GM21528 (cell line): ENCODE data around the gene IQGAP2.

Source experiments
- ATAC-seq: cut with Tn5 transposase; IDR thresholded peaks from one replicate; pipeline ENCODE4 v1.9.1; 2021; ENCODE audit warnings: mild to moderate bottlenecking, moderate library complexity; ENCODE audit not compliant: unreplicated experiment, low FRiP score

The IQGAP2 gene

GRCh38 chr5:76696251-76696650 is 293.2 kb downstream of the IQGAP2 start:
- ATAC-seq: no peak

DNA sequence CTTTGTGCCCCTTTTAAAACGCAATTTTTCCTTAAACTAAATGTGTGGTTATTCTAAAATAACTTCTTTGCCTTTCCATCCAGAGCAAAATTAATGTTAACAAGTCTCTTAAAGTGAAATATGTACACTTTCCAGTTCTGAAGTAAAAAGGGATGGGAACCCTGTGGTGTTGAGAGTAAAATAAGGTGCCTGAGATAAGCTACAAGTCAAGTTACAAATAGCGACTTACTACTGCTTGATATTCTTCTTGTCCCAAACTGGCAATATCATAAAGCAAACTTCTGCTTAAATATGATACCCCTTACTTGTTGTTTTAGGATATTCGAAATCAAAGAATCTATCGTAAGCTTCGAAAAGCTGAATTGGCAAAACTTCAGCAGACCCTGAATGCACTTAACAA is 294.6 kb downstream of the IQGAP2 start:
- ATAC-seq: no peak

DNA sequence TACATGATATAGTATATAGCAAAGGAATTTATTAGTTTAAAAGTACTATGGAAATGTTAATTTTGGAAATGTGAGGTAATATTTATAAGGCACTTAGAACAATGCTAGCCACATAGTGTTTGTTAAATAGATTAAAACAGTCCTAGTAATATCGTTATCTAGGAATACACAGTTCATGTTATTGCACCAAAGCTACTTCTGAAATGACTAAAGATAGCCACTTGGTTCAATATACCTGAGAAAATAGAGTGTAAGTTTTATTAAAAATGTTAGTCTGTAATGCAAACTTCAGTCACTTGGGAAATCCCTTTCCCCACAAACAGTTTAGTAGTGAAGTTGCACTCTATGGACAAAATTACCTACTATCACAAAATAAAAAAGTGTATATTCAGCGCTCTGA is 297.5 kb downstream of the IQGAP2 start:
- no peak for ATAC-seq

GRCh38 chr5:76701298-76701697 is 298.2 kb downstream of the IQGAP2 start:
- ATAC-seq: no peak

DNA sequence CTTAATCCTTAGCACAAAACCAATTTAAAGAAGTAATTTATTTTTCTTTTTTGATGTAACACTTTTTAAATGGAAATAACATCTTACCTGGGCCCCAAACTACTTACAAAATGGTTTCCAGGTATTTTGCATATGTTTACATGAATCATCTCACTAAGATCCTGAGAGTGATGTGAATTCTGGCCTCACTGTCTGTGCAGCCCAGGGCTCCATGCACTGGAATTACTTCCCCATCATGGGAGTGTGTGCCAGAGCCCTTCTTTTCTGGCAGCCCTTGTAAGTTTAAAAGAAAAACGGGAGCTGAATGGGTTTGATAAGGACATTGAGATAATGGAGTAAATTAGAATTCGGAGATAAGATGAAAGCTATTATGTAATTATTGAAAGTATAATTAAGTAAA is 300.6 kb downstream of the IQGAP2 start:
- ATAC-seq: no peak

GRCh38 chr5:76704131-76704663 is 301.1 kb downstream of the IQGAP2 start:
- ATAC-seq: no peak

DNA sequence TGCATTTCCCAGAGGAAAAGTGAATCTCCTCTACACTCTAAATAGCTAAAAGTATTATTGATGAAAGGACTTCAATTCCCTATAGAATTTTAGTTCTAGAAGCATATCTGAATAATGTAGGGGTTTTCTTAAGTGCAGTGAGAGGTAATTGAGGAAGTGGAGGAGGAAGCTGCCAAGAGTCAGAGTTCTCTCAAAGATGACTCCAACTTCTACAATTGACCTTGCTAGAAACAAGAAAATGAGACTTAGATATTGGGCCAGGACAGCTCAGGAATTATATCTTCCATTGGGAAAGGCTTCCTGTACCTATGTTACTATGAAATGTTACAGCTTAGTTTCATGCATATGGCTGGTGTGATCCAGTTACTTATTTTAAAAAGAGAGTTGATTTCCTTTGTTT is 302.5 kb downstream of the IQGAP2 start:
- no peak for ATAC-seq

DNA sequence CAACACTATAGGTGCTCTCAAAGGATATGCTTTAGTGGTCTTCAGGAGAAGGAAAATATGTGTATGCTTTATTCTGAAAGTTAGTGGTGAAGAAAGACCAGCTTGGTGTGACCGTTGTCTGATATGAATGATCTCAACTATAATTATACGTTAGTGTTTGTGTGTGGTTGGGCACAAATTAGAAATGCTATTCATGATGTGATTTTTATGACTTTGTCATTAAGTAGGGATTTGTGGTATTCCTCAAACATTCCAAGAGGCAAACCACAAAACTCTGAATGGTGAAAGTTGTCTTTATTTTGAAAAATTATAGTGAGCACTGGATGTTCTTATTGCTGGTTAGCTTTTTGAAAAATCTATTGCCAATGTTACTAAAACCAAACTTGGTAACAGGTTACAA is 306.7 kb downstream of the IQGAP2 start:
- ATAC-seq: no peak

DNA sequence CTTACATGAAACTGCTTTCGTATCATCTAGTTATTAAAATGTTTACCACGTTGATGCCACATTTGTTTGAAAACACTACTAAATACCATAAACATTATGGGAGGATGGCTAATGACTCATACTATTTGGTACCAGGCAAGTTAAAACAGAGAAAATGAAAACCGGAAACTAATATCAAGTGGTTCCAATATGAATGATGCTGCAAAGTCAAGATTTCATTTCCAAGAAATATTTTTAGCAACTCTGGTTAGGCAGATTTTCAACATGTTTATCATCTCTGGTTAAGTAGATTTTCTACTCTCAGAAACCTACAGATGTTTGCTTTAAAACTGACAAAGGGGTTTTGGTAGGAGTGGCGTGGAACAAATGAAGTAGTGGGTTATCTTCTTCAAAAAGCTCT is 307.9 kb downstream of the IQGAP2 start:
- ATAC-seq: no peak

- ATAC-seq: no peak
Measured at GRCh38 chr5:76714751-76715485, 311.8 kb downstream of the IQGAP2 start.

DNA sequence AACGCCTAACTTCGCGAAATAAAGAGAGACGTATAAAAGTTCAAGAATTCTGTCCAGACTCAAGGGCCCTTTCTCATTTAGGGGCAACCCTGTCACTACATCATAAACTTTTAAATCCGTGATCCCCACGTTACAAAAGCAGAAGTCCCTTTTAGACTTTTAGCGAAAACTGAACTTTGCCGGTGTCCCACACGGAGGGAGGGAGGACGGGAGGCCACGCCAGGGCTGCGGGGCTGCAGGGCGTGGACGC is 312.3 kb downstream of the IQGAP2 start:
- ATAC-seq: no peak

DNA sequence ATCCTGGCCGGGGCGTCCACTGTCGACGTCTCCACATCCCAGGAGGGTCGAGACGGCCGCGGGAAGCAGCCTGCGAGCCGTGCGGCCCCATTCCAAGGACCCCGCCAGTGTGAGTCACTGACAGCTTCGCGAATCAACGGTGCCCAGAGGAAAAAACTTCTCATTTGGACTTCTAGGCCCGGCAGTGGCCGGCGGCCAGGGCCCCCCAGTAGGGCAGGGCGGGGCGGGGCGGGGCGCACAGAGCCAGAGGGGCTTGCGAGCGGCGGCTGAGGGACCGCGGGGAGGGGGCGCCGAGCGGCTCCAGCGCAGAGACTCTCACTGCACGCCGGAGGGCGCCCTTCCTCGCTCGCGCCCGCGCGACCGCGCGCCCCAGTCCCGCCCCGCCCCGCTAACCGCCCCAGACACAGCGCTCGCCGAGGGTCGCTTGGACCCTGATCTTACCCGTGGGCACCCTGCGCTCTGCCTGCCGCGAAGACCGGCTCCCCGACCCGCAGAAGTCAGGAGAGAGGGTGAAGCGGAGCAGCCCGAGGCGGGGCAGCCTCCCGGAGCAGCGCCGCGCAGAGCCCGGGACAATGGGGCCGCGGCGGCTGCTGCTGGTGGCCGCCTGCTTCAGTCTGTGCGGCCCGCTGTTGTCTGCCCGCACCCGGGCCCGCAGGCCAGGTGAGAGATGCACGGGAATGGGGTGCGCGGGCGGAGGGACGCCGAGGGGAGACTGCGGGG is 312.8 kb downstream of the IQGAP2 start, which contains the start of gene F2R:
TSS of gene F2R (plus strand) at position 391 of the 720 bp plus-strand sequence. CDS start at position 573, 182 bp downstream.
- peak; percentile 54 for ATAC-seq

DNA sequence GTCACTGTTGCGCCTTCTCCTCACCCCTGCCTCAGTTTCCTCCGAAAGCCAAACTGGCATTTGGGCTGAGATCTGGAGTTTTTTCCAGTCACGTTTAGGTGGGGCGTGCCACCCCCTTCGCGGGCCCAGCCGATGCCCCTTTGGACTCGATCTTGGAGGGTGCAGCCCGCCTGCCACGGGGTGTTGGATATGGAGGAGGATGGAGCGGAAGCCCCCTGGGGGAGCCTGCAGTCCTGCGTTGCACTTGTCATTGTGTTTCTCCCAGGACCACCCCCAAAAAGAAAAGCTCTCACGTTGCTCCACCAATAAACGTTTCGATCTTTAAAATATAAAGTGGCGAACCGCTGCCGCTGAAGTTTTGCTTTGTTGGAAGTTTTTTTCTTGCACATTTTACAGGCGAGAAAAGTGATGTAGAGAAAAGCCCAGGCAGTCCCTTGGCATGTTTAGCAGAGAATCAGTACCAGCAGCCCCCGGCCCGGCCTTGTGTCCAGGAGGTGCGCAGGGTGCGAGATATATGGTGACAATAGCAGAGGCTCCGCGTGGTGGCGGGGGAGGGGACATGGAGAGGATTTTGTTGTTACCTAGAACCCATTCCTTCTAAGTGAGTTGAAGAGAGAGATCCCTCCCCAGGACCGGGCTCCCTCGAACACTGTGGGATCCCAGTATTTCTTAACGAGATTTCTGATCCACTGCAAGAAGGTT is 313.5 kb downstream of the IQGAP2 start:
- no peak for ATAC-seq

- no peak for ATAC-seq
Measured at GRCh38 chr5:76717222-76718083, 314.4 kb downstream of the IQGAP2 start.

DNA sequence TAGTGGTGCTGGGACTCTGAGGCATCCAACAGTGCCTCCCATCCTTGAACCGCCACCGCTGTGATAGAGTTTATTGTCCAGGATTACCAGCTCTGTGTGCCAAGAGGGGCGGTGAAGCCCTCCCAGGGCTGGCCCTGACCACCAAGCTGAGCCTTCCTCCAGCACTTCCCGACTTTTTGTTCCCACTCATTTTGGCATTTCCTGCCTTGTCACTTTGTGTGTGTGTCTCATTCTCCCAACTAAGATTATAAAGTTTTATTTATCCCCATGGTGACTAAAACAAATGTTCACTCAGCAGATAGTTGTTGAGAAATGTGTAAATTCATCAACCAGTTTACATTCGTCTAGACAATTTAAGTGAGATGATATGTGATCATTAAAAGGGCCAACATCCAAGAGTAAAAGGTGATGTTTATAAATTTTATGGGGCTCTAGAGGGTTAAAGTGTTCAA is 315.3 kb downstream of the IQGAP2 start:
- no peak for ATAC-seq

DNA sequence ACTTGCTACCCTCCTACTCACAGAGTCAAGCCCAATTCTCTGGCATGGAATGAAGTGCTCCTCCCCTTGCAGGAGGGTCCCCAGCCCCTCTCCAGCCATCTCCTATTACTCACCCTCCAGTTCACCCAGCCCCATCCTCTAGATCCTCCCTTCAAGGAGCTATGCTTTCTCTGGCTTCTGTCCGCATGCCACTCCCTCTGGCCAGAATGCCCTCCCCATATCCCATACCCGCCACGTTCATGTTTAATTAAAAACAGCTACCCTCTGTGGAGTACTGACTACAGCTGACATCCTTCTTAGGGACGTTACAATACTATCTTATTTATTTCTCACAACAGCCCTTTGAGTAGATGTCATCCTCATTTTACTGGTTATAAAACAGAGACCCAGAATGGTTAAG is 315.8 kb downstream of the IQGAP2 start:
- no peak for ATAC-seq

GRCh38 chr5:76720988-76721569 is 318.0 kb downstream of the IQGAP2 start:
- peak; percentile 87 for ATAC-seq

DNA sequence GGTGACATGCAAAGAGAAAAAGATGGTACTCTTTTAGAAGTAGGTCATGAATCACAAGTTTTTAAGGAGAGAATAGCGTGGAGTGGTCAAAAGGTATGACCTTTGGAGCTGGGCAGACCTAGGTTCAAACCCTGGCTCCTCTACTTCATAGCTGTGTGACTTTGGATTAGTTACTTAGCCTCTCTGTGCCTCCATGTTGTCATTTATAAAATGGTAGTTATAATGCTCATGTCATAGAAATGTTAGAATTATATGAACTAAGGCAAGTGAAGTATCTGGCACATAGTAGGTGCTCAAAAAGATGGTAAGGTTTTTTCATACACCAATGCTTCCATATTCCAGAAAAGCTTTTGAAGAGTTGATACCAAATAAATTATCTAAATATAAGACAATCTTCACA is 320.2 kb downstream of the IQGAP2 start:
- ATAC-seq: no peak

DNA sequence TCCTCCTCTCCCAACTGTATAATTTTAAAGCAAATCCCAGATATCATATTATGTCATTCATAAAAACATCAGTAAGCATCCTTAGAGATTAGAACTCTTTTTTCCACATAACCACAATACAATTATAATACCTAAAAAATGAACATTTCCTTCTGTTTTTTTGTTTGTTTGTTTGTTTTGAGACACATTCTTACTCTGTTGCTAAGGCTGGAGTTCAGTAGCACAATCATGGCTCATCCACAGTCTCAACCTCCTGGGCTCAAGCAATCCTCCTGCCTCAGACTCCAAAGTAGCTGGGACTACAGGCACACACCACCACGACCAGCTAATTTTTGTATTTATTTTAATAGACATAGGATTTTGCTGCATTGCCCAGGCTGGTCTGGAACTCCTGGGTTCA is 320.8 kb downstream of the IQGAP2 start:
- no peak for ATAC-seq

DNA sequence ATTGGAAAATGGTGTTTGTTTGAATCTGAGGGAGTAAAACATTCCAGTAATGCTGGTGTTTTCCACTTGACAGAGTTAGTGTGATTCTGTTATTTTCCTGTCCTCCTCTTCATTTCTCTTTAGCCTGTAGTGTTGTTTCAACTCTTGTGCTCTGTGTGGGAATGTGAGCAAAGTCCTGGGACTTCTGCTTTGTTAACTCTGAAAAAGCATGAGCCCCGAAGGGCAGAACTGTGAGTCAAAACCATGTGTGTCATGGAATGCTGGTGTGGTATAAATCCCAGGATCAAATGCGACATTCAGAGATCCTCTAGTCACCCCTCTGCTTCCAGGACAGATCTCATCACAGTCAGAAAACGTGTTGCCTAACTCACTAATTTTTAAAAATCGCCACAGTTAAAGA is 321.8 kb downstream of the IQGAP2 start:
- no peak for ATAC-seq
